8988T (cell line): ENCODE measurements around the gene INPP5A.
"Not testable (repeated sequence)": the region's sequence is repeated elsewhere in the genome, so short reads cannot be mapped to it uniquely, and the experiment has no call there.

ENCODE experiments used
- DNase-seq: peaks from one replicate; pipeline ENCODE4 v3.0.0; 2011

Gene INPP5A

GRCh38 chr10:132550366-132551092 is 12.9 kb downstream of the INPP5A start:
- DNase-seq = no peak

GRCh38 chr10:132551093-132551807 is 13.7 kb downstream of the INPP5A start:
- DNase-seq = no peak

GRCh38 chr10:132551808-132552130 is 14.2 kb downstream of the INPP5A start:
- DNase-seq = no peak

GRCh38 chr10:132552635-132553034 is 15.0 kb downstream of the INPP5A start:
- DNase-seq = not testable (repeated sequence)

GRCh38 chr10:132553568-132553967 is 16.0 kb downstream of the INPP5A start:
- not testable (repeated sequence) for DNase-seq

- DNase-seq = no peak
Measured at GRCh38 chr10:132554053-132554990, 16.7 kb downstream of the INPP5A start.

- DNase-seq = no peak
Measured at GRCh38 chr10:132554991-132555647, 17.5 kb downstream of the INPP5A start.

- DNase-seq = no peak
Measured at GRCh38 chr10:132555648-132556575, 18.3 kb downstream of the INPP5A start.

- no peak for DNase-seq
Measured at GRCh38 chr10:132556994-132557441, 19.4 kb downstream of the INPP5A start.

GRCh38 chr10:132557696-132558515 is 20.3 kb downstream of the INPP5A start:
- no peak for DNase-seq

- DNase-seq = no peak
Measured at GRCh38 chr10:132558516-132559413, 21.2 kb downstream of the INPP5A start.

GRCh38 chr10:132559538-132559937 is 22.0 kb downstream of the INPP5A start:
- DNase-seq = no peak

GRCh38 chr10:132560241-132560731 is 22.7 kb downstream of the INPP5A start:
- no peak for DNase-seq

GRCh38 chr10:132562177-132562915 is 24.8 kb downstream of the INPP5A start:
- DNase-seq = no peak

- DNase-seq = no peak
Measured at GRCh38 chr10:132562916-132563456, 25.4 kb downstream of the INPP5A start.

GRCh38 chr10:132563485-132564248 is 26.1 kb downstream of the INPP5A start:
- DNase-seq = no peak

- no peak for DNase-seq
Measured at GRCh38 chr10:132564249-132564605, 26.6 kb downstream of the INPP5A start.

GRCh38 chr10:132564690-132565089 is 27.1 kb downstream of the INPP5A start:
- DNase-seq = no peak
